Kidney epithelial cell (primary cell): ENCODE measurements around the gene NRG3. TPM values are rescaled to one million over a fixed set of nuclear protein-coding genes. Genes with fewer than 3 reads are reported as not detected.

Experiments
- DNase-seq: peaks from one replicate; pipeline ENCODE4 v3.0.0-alpha.2; 2010; ENCODE audit warnings: low read depth
- H3K27me3 ChIP-seq: 2 replicates; pipeline ENCODE4 v1.6.0; 2011; ENCODE audit warnings: low read length; ENCODE audit not compliant: control insufficient read depth, insufficient read depth
- H3K36me3 ChIP-seq: 2 replicates; pipeline ENCODE4 v1.5.1; 2011; ENCODE audit warnings: low read length; ENCODE audit not compliant: control insufficient read depth, insufficient read depth
- H3K4me3 ChIP-seq: 2 replicates; pipeline ENCODE4 v1.5.1; 2011; ENCODE audit warnings: low read depth, mild to moderate bottlenecking, control low read depth, low read length
- total RNA-seq: library from RNA; depleted of rRNA; stranded (reverse); fragments of >200 nt; gene quantifications from 2 replicates; pipeline ENCODE4 v1.2.3, GENCODE V29; 2015
- TF ChIP-seq, protein P1 (sequence below): IDR thresholded peaks from 2 replicates; pipeline ENCODE4 v1.5.1; 2011; ENCODE audit warnings: mild to moderate bottlenecking, moderate library complexity, low read length, control low read depth, inconsistent platforms; ENCODE audit not compliant: insufficient read depth, poor library complexity, severe bottlenecking

The NRG3 gene
- total RNA-seq, 1 donor from 2014 or later: 10.2 TPM

GRCh38 chr10:82206831-82207230 is 331.8 kb downstream of the NRG3 start:
- Histone ChIP-seq H3K27me3 (no peaks in the 10 kb centered on the region), H3K36me3 (no peaks in the 10 kb centered on the region), H3K4me3 (no peak overlapping the region)
- peak; percentile 21 for DNase-seq
- TF ChIP-seq, protein P1, sequence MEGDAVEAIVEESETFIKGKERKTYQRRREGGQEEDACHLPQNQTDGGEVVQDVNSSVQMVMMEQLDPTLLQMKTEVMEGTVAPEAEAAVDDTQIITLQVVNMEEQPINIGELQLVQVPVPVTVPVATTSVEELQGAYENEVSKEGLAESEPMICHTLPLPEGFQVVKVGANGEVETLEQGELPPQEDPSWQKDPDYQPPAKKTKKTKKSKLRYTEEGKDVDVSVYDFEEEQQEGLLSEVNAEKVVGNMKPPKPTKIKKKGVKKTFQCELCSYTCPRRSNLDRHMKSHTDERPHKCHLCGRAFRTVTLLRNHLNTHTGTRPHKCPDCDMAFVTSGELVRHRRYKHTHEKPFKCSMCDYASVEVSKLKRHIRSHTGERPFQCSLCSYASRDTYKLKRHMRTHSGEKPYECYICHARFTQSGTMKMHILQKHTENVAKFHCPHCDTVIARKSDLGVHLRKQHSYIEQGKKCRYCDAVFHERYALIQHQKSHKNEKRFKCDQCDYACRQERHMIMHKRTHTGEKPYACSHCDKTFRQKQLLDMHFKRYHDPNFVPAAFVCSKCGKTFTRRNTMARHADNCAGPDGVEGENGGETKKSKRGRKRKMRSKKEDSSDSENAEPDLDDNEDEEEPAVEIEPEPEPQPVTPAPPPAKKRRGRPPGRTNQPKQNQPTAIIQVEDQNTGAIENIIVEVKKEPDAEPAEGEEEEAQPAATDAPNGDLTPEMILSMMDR: no peak

DNA sequence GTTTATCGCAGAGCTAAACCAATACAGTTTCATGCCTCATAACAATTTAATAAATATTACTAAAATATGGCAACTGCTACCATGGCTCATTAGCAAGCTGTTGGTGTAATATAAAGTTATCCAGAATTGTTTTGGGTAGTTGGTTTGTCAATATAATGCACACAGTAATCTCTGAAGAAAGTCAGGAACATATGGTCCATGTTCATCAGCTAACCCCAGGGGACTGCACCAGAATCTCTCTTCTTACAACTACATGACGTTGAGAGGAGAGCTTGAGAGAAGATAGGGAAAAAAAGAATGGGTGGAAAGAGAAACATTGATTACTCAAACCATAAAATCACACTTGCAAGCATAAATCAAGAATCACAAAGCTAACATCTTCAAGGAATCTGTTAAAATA is 333.7 kb downstream of the NRG3 start:
- Histone ChIP-seq H3K36me3 (no peaks in the 10 kb centered on the region), H3K27me3 (no peaks in the 10 kb centered on the region), H3K4me3 (no peak overlapping the region)
- TF ChIP-seq, protein P1: no peak
- no peak for DNase-seq

DNA sequence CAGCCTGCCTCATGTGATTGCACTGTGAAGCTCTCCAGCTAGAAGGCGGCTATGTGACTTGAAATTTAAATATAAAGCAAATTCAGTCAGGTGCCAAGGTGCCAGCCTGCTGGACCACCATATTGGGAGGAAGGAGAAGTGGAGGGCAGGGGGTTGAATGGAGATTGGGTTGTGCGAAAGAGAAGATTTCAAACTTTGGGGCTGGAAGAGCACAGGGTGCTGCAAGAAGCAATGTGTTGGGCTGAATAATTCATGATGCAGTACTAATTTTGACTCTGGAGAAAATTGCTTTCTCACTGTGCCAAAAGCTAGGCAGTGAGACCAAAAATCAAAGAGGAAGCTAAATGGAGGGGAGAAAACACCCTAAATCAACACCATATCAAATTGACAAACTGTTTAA is 335.3 kb downstream of the NRG3 start:
- Histone ChIP-seq H3K4me3 (no peak overlapping the region), H3K36me3 (no peaks in the 10 kb centered on the region), H3K27me3 (no peaks in the 10 kb centered on the region)
- no peak for DNase-seq
- TF ChIP-seq, protein P1: no peak

- Histone ChIP-seq H3K27me3 (no peaks in the 10 kb centered on the region), H3K36me3 (no peaks in the 10 kb centered on the region), H3K4me3 (no peak overlapping the region)
- no peak for DNase-seq
- TF ChIP-seq, protein P1: no peak
Measured at GRCh38 chr10:82211346-82211745, 336.4 kb downstream of the NRG3 start.

GRCh38 chr10:82212753-82213152 is 337.8 kb downstream of the NRG3 start:
- H3K4me3 ChIP-seq: no peak overlapping the region
- H3K27me3 ChIP-seq: no peaks in the 10 kb centered on the region
- TF ChIP-seq, protein P1: no peak
- no peaks in the 10 kb centered on the region for H3K36me3 ChIP-seq
- no peak for DNase-seq

- no peak for DNase-seq
Measured at GRCh38 chr10:82213784-82214183, 338.8 kb downstream of the NRG3 start.

More at GRCh38 chr10:82213784-82214183, 338.8 kb downstream of the NRG3 start:
- Histone ChIP-seq H3K4me3 (no peak overlapping the region), H3K36me3 (no peaks in the 10 kb centered on the region), H3K27me3 (no peaks in the 10 kb centered on the region)
- TF ChIP-seq, protein P1: no peak
